Measurements from ENCODE around the gene CTDSPL.

Gene CTDSPL

GRCh38 chr3:37945156-37945806 is 83.6 kb downstream of the CTDSPL start:
- no peak for DNase-seq

DNA sequence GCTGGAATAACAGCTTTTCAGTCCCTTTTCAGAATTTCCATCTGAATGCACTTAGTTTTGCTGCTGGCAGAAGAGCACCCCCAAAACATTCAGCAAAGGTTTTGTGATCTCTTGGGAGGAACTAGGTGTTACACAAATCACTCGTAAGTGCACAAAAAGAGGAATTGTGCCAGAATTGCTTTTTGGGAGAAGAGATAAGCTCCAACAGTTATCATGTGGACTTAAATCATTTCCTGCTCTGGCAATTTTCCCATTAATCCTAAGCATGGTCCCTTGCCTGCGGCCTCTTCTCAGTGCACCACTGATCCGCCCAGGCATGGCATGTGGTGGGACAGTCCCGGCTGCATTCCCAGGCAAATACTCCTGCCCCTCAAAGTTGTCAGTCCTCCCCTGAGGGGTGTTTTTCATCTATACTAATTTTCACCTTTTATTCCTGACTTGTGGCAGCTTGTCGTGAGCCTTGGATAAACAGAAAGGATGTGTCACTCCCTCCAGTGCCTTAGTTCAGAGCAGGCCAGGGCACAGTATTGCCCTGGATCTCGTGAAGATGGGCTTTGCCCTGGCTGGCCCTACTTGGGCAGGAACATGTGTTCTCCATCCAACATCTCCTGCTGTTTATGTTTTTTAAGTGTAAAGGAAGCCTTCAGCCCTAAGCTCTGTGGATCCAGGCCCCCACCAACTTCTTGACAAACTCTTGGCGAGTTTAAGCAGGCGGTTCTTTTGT is 84.3 kb downstream of the CTDSPL start:
- DNase-seq, result peak; percentile 34

DNA sequence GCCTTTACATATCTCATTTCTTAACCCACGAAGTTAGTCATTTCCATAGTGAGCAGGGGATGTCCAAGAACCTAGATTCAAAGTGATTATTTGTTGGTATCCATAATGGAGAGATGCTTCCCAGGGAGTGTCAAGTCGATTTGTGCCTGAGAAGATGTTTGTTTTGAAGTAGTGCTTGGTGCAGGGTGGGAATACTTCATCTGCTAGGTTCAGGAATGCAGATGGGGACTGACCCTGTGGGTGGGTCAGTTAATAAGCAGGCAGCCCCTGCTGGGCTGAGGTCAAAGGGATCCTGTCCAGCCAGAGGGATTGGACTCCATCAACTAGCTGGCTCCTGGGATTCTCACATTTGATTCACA is 84.8 kb downstream of the CTDSPL start:
- DNase-seq, result no peak

- DNase-seq, result no peak
These were observed 88.2 kb downstream of the CTDSPL start for GRCh38 chr3:37949866-37950265.

DNA sequence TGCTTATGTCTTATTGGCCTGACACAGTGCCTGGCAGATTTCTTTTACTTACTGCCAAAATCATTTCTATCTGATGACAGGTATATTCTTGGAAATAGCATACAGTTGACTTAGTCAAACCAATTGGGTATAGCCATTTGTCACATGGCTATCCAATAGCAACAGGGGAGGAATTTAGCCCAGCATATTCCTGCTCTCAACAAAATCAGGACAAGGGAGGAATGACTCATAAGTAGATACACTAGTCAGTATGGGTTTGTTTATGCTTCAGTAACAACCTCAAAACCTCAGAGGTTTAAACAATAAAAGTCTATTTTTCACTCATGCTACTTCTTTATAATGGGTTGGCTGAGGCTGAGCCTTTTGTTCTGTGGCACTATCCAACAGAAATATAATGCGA is 90.9 kb downstream of the CTDSPL start:
- DNase-seq, result no peak

DNA sequence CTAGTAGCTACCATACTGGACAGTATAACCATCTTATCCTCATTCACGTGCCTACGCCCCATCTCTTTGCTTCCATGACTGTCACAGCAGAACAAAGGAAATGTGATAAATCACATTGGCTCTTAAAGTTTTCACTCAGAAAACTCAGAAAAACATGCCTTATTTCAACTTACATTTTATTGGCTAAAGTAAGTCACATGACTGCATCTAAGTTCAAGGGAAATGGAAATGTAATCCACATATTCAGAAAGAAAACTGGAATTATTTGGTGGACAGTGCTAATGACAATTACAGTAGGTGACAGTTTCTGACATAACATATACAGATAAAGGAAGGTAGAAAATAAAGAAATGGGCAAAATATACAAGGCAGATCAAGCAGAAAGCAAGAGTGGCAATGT is 91.5 kb downstream of the CTDSPL start:
- DNase-seq, result no peak

DNA sequence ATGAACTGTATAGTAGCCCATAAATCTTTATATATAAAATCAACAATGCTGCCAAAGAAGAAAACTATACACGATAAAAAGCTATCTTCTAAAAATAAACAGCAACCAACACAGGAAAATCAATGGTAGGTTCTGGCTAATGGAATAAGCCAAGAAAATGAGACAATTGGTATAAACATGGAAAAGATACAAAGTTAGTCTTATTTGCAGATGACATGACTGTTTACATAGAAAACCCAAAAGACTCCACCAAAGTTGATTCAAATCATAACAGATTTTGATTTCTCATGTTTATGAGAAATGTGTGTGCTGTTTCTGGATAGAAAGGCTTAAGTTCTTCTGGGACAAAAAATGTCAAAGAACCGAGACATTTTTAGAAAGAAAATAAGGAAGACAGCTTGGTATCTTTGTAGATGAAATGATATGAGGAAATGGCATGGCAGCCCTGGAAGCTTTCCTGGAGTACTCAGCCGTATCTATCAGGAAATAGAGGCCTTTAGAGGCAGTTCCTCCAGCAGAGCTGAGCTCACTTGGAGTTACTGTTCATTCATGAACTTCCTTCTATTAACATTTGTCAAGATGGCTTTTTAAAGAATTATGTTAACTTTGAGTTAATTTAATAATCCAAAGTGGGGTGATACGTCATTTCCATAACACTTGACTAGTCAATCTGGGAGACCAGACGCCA is 92.2 kb downstream of the CTDSPL start:
- peak; percentile 28 for DNase-seq

GRCh38 chr3:37954881-37955280 is 93.2 kb downstream of the CTDSPL start:
- no peak for DNase-seq

DNA sequence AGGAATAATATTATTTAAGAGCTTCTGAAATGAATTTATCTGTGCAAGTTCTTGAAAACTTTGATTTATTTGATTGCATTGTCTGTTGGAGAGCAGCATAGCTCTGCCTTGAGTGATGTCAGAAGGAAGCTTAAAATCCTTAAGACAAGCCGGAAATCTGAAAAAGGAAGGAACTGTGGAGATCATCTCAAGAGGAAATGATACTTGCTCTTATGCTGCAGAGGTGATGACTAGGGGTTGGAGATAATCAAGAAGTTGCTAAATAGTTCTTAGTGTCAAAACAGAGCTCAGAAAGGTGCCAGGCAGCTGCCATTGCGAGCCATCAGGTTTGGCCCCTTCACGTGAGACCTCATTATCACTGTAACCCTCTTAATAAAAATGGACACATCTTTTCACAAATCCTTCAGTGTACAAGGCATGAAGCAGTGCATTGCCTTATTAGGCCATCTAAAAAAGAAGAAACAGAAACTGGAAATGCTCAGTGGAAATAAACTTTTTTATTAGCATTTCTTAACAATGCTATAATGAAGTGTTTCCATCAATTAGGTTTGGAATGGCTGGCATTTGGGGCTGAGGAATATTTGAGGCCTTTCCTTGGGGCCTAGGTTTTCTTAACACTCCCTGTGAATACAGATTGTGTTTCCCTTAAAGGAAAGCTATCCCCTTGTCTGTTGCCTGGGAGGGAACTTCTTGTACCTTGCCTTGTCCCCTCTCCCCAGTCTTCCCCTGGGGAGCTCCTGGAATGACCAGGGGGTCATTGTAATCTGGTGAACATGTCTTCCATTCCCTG is 94.4 kb downstream of the CTDSPL start:
- DNase-seq, result peak; percentile 22

DNA sequence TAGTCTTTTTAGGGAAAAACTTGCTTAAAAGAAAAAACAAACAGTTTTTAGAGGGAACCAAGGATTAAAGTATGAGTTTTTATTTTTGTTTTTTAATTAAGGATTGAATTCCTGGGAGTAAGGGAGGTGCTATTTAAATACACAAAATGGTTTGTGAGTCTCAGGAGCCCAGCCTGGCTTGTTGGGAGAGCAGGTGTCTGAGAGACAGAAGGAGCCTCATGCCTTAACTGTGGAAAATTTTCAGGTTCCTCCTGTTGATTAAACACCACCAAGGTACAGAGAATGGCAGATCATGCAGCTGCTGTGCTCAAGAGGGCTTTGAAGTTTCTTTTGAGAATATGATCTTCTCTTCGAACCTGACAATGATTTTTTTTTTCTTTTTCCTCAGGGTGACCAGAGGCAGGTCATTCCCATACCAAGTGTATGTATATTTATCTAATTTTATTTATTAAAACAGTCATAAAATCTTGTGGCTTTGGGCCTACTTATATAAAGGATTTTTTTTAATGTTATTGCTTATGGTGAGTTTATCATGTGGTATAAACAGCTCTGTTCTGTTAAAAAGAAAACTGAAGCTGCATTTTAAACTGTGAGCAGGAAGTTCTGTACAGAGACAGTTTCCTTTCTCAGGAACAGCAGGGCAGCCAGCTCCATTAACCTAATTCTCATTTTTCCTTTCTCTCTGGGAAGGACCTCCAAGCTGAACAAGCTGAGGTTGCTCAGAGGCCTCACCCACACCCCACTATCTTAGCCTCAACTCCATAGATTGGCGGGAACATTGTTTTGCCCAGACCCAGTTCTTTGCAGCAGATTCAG is 95.3 kb downstream of the CTDSPL start:
- peak; percentile 37 for DNase-seq

DNA sequence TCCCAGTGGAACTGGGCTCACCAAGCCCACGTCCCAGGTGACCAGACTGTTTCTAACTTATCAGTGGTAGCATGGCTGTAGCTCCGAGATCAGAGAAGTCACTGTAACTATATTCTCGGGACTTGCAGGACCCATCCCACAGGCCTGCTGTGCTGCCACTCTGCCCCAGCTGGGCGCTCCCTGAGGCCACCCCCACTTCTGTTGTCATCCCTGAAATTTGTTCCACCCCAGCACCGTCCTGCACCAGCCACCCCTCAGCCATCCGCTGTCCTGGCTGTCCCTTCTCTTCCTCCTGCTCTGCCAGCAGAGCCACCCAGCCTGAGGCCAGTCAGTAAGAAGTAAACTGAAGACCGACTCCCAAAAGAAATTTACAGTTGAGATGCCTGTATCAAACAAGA is 95.9 kb downstream of the CTDSPL start:
- no peak for DNase-seq

DNA sequence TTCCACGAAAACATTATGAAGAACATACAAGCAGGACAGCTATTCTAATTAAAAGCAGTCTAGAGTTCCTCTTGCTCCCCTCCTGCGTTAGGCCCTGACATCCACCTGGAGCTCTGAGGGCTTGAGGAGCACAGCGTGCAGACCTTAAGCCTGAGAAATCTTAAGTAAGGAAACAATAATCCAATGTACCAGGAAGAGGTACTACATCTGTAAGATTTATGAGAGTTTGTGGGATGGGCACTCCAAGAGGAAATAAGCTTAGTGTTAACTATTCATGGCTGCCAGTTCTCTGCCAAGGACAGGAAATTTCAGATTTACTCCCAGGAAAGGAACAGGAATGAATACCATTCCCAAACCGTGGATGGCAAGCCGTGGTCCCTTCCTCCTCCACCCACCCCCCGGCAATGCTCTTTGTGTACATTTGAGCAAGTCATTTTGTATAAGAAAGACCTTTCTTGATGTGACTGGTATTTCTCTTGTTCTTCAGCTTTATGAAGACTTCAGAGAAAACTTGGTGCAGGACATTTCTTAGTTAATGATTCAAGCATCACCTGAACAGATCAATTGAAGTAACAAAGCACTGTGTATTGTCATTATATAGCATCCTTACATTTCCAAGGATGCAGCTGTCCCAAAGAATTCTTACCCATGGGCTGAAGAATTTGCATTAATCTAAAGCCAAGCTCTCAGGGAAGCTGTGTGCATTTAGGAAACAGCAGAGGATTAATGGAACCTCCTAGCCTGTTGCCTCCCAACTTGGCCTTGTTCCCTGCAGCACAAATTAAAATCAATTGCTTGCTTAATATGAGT is 100.1 kb downstream of the CTDSPL start:
- no peak for DNase-seq

- no peak for DNase-seq
These were observed 101.3 kb downstream of the CTDSPL start for GRCh38 chr3:37963016-37963415.

GRCh38 chr3:37963635-37964034 is 102.0 kb downstream of the CTDSPL start:
- no peak for DNase-seq

- no peak for DNase-seq
These were observed 102.5 kb downstream of the CTDSPL start for GRCh38 chr3:37964146-37964545.

- no peak for DNase-seq
These were observed 103.0 kb downstream of the CTDSPL start for GRCh38 chr3:37964716-37965115.

GRCh38 chr3:37967260-37967881 is 105.7 kb downstream of the CTDSPL start:
- peak; percentile 87 for DNase-seq

DNA sequence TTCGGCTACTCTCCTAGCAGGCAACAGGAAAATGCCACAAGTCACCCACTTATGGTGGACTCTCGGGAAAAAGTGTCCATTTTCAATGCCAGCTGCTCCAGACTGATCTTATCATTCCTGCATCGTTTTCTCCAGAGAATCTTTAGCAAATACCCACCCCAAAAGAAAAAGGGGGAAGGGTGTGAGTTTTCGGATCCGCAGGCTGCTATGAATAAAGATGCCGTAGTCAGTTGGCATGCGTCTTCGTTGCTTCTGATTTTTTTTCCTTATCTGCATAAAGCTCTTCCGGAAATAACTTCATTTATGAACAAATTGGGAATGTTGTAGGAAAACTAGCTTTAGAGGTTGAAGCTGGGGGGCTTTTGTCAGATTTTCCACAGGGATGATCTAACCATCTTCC is 106.5 kb downstream of the CTDSPL start:
- DNase-seq, result no peak

GRCh38 chr3:37968813-37969595 is 107.3 kb downstream of the CTDSPL start:
- DNase-seq, result no peak

GRCh38 chr3:37969596-37970100 is 108.0 kb downstream of the CTDSPL start:
- DNase-seq, result peak; percentile 66

Measured in hematopoietic multipotent progenitor cell treated with erythropoietin and hydrocortisone succinate and interleukin-3 and kit ligand, for 4 days (in vitro differentiated cells).